Smooth muscle cell (in vitro differentiated cells): ENCODE data around the gene KRT17. TPM values are rescaled to one million over a fixed set of nuclear protein-coding genes. Genes with fewer than 3 reads are reported as not detected.

Source experiments
- DNase-seq: peaks from one replicate; lab custom pipeline; 2025; ENCODE audit not compliant: unreplicated experiment; lab: John Stamatoyannopoulos, UW
- H2AFZ ChIP-seq: fragments of 200-600 bp; sonication (generic); 2 replicates; pipeline ENCODE4 v1.6.0; 2016; ENCODE audit warnings: antibody characterized with exemption, low read depth, mild to moderate bottlenecking
- H3F3A ChIP-seq: fragments of 200-600 bp; sonication (generic); 2 replicates; pipeline ENCODE4 v1.6.0; 2017; ENCODE audit warnings: antibody characterized with exemption, low read depth
- H3K27ac ChIP-seq: fragments of 200-600 bp; sonication (generic); 2 replicates; pipeline ENCODE4 v1.5.1; 2016; ENCODE audit warnings: low read depth, mild to moderate bottlenecking
- H3K27me3 ChIP-seq: fragments of 200-600 bp; sonication (generic); 2 replicates; pipeline ENCODE4 v1.6.1; 2016; ENCODE audit warnings: low read depth, mild to moderate bottlenecking
- H3K36me3 ChIP-seq: fragments of 200-600 bp; sonication (generic); 2 replicates; pipeline ENCODE4 v1.5.1; 2016; ENCODE audit warnings: low read depth
- H3K4me1 ChIP-seq: fragments of 200-600 bp; sonication (generic); 2 replicates; pipeline ENCODE4 v1.5.1; 2016; ENCODE audit warnings: low read depth
- H3K4me2 ChIP-seq: fragments of 200-600 bp; sonication (generic); 2 replicates; pipeline ENCODE4 v1.6.0; 2016; ENCODE audit warnings: mild to moderate bottlenecking
- H3K4me3 ChIP-seq: fragments of 200-600 bp; sonication (generic); 2 replicates; pipeline ENCODE4 v1.5.1; 2016; ENCODE audit warnings: mild to moderate bottlenecking
- H3K79me2 ChIP-seq: fragments of 200-600 bp; sonication (generic); 2 replicates; pipeline ENCODE4 v1.6.0; 2016; ENCODE audit warnings: low read depth, mild to moderate bottlenecking
- H3K9ac ChIP-seq: fragments of 200-600 bp; sonication (generic); 2 replicates; pipeline ENCODE4 v1.6.0; 2016; ENCODE audit warnings: low read depth
- H3K9me3 ChIP-seq: fragments of 200-600 bp; sonication (generic); replicated peaks from 2 replicates; pipeline ENCODE4 v1.5.1; 2016; ENCODE audit warnings: low read depth
- H4K20me1 ChIP-seq: fragments of 200-600 bp; sonication (generic); 2 replicates; pipeline ENCODE4 v1.6.0; 2016; ENCODE audit warnings: low read depth
- WGBS: methylation state at CpG from one replicate; pipeline ENCODE4 v1.1.7; 2016; ENCODE audit warnings: low lambda C conversion rate; 5-methylcytosine and 5-hydroxymethylcytosine counted together
- polyA plus RNA-seq: library from polyadenylated mRNA; unstranded; fragments of >200 nt; fragmentation: Nextera tagmentation; extraction: Ambion mirVana; gene quantifications from 2 replicates; pipeline ENCODE4 v1.2.1, GENCODE V29; 2016
- total RNA-seq: library from RNA; depleted of rRNA; stranded (reverse); fragments of >200 nt; gene quantifications from 2 replicates; pipeline ENCODE4 v1.2.3, GENCODE V29; 2014
- TF ChIP-seq, protein P1 (sequence below): fragments of 200-600 bp; sonication (generic); IDR thresholded peaks from 2 replicates; pipeline ENCODE4 v1.5.1; 2017; ENCODE audit warnings: borderline replicate concordance, mild to moderate bottlenecking, antibody characterized with exemption; ENCODE audit not compliant: insufficient read depth, poor library complexity, severe bottlenecking

KRT17 gene
- total and polyA plus RNA-seq, 2 experiments from 2014 or later: 869 to 1,591 TPM

DNA sequence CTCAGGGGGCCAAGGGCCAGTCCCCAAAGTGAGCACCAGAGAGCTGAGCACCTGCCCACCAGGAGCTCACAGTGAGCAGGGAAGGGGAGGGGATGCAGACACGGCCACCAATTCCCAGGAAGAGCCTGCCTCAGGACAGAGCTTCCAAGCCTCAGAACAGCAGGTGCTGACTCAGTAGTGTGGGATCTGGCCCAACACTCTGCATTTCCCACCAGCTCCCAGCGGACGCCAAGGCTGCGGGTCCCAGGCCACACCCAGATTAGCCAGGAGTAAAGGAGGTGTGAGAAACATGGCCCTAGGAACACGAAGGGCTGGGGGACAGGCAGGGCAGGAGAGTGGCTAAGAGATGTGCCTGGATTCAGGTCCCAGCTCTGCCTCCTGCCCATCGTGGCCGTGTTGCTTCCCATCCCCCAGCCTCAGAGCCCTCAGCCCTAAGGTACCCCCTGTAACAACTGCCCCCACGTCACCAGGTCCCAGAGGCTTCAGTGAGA lies 35.9 kb upstream of the KRT17 start:
- no peak for DNase-seq
- Histone ChIP-seq H3F3A (no peaks in the 10 kb centered on the region), H3K9ac (no peak overlapping the region), H3K4me3 (no peak overlapping the region), H2AFZ (no peak overlapping the region), H3K79me2 (no peaks in the 10 kb centered on the region), H3K27me3 (no peaks in the 10 kb centered on the region), H3K27ac (no peak overlapping the region), H3K4me1 (peaks cover 8% of the 10 kb centered on the region), H4K20me1 (no peaks in the 10 kb centered on the region), H3K4me2 (no peak overlapping the region), H3K9me3 (no peaks in the 10 kb centered on the region), H3K36me3 (no peaks in the 10 kb centered on the region)
- 70% methylated on average over 8 of the region's 8 CpGs for WGBS
- TF ChIP-seq, protein P1, sequence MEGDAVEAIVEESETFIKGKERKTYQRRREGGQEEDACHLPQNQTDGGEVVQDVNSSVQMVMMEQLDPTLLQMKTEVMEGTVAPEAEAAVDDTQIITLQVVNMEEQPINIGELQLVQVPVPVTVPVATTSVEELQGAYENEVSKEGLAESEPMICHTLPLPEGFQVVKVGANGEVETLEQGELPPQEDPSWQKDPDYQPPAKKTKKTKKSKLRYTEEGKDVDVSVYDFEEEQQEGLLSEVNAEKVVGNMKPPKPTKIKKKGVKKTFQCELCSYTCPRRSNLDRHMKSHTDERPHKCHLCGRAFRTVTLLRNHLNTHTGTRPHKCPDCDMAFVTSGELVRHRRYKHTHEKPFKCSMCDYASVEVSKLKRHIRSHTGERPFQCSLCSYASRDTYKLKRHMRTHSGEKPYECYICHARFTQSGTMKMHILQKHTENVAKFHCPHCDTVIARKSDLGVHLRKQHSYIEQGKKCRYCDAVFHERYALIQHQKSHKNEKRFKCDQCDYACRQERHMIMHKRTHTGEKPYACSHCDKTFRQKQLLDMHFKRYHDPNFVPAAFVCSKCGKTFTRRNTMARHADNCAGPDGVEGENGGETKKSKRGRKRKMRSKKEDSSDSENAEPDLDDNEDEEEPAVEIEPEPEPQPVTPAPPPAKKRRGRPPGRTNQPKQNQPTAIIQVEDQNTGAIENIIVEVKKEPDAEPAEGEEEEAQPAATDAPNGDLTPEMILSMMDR: no peak

DNA sequence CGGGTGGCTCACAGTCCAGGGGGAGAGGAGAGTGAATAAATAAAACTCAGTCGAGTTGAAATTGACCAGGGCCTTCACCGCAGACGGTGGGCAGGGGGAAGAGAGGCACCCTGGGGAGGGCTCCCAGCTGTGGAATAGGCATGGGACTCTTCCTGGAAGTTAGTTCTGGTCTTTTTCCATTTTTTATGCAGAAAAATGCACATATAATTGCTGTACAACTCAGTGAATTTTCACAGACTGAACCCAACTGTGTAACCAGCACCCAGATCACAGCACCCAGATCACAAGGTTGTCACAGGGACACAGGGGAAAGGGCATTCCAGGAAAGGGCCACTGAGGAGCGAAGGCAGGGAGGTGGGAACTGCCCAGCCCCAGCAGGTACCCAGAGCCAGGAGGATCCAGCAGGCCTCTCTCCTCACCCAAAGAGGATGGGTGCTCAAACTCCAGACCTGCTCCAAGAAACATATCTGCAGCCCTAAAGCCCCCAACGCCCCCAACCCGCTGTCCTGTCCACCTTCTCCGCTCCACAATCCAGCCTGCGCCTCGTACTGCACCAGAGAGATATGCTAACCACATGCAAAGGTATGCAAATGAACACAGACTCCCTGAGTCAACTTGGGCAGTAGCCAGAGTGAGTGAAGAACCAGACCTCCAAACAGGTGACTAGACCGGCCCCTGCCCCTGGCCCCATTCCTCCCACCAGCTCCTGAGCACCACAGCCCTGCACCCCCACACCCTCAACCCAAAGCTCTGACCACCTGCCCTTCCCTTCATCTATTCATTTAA lies 35.2 kb upstream of the KRT17 start:
- DNase-seq: no peak
- no peak overlapping the region for H3K4me3 ChIP-seq
- H3K79me2 ChIP-seq: no peaks in the 10 kb centered on the region
- H3K36me3 ChIP-seq: no peaks in the 10 kb centered on the region
- H3K9ac ChIP-seq: no peak overlapping the region
- H3K27me3 ChIP-seq: no peaks in the 10 kb centered on the region
- TF ChIP-seq, protein P1: no peak
- 91% methylated on average over 11 of the region's 11 CpGs for WGBS
- no peak overlapping the region for H3K27ac ChIP-seq
- H4K20me1 ChIP-seq: no peaks in the 10 kb centered on the region
- no peaks in the 10 kb centered on the region for H3K9me3 ChIP-seq
- no peak overlapping the region for H3K4me2 ChIP-seq
- peaks cover 10% of the 10 kb centered on the region for H3K4me1 ChIP-seq
- no peaks in the 10 kb centered on the region for H3F3A ChIP-seq
- H2AFZ ChIP-seq: no peak overlapping the region

DNA sequence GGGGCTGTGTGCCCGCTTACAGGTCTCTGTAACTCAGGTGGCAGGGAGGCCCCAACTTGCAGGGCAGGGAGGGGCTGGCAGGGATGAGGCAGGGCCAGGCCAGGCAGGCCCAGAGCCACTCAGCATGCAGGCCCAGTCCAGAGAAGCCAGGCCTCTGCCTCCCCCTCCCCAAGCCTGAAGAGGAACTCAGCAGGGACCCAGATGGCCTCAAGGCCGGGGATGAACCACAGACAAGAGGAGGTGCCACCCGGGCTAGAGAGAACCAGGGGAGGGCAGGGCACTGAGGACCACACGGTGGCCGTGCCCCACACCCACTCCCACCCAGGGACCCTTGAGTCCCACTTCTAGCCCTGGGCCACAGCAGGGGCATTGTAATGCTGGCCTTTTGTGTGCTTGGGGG lies 34.5 kb upstream of the KRT17 start:
- Histone ChIP-seq H4K20me1 (no peaks in the 10 kb centered on the region), H3K4me2 (no peak overlapping the region), H2AFZ (no peak overlapping the region), H3K9me3 (no peaks in the 10 kb centered on the region), H3K4me3 (no peak overlapping the region), H3K27me3 (no peaks in the 10 kb centered on the region), H3F3A (no peaks in the 10 kb centered on the region), H3K27ac (no peak overlapping the region), H3K79me2 (no peaks in the 10 kb centered on the region), H3K9ac (no peak overlapping the region), H3K36me3 (no peaks in the 10 kb centered on the region), H3K4me1 (peaks cover 10% of the 10 kb centered on the region)
- DNase-seq: no peak
- WGBS: 92% methylated on average over 5 of the region's 5 CpGs
- TF ChIP-seq, protein P1: no peak

DNA sequence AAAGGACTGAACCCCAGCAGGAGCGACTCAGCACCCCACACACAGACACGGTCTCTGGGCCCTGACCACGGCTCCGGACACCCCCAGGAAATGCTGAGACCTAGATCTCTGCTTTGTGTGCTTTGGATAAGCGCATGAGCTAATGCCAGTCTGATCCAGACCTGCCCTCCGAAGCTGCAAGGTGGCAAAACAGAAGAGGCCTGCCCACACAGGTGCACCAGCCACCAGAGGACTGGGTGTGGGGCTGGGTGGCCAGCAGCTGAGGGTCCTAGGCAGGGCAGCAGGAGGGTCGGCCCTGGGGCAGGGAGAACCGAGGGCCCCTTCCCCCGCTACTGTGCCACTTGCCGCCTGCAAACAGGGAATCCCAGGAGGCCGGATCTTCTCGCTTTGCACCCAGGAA lies 33.6 kb upstream of the KRT17 start:
- H3F3A ChIP-seq: no peaks in the 10 kb centered on the region
- H3K9ac ChIP-seq: no peak overlapping the region
- no peaks in the 10 kb centered on the region for H3K27me3 ChIP-seq
- no peak overlapping the region for H2AFZ ChIP-seq
- no peaks in the 10 kb centered on the region for H3K79me2 ChIP-seq
- H3K36me3 ChIP-seq: no peaks in the 10 kb centered on the region
- no peak overlapping the region for H3K4me2 ChIP-seq
- no peak overlapping the region for H3K27ac ChIP-seq
- no peaks in the 10 kb centered on the region for H3K9me3 ChIP-seq
- TF ChIP-seq, protein P1: no peak
- peaks cover 10% of the 10 kb centered on the region for H3K4me1 ChIP-seq
- H3K4me3 ChIP-seq: no peak overlapping the region
- H4K20me1 ChIP-seq: no peaks in the 10 kb centered on the region
- WGBS: 93% methylated on average over 12 of the region's 12 CpGs
- DNase-seq: no peak
